ENCODE measurements around the gene SLC25A52. TPM values are rescaled to one million over a fixed set of nuclear protein-coding genes. Genes with fewer than 3 reads are reported as not detected.

SLC25A52 gene, protein sequence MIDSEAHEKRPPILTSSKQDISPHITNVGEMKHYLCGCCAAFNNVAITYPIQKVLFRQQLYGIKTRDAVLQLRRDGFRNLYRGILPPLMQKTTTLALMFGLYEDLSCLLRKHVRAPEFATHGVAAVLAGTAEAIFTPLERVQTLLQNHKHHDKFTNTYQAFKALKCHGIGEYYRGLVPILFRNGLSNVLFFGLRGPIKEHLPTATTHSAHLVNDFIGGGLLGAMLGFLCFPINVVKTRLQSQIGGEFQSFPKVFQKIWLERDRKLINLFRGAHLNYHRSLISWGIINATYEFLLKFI
- 0.11 TPM in 1 of 2 replicates, not detected in the other for total RNA-seq

GRCh38 chr18:31760695-31761094 is at the start of gene SLC25A52:
SLC25A52 (minus strand) TSS chr18:31760880; CDS start chr18:31760661, 219 bp downstream.

Other genes with a start within 250 kb of the SLC25A52 start
- gene TTR, start 169.0 kb downstream of the SLC25A52 start, total RNA-seq = not detected in 2 replicates
- 7.6 and 10.9 TPM in 2 replicates for gene B4GALT6, start 76.3 kb downstream of the SLC25A52 start, total RNA-seq
- gene TRAPPC8, start 182.2 kb upstream of the SLC25A52 start, total RNA-seq = 53.1 and 53.9 TPM in 2 replicates

Measured in articular chondrocyte of knee joint (primary cell).